Left hindlimb (tissue), 1 donor: Measurements from ENCODE around the gene MLKL.

Experiments used
- DNase-seq: peaks from one replicate; pipeline ENCODE4 v3.0.0-alpha.2; 2018

MLKL gene

GRCh38 chr16:74641969-74642368 is 58.7 kb downstream of the MLKL start:
- DNase-seq = no peak

GRCh38 chr16:74637742-74638453 is 62.8 kb downstream of the MLKL start:
- DNase-seq = no peak

GRCh38 chr16:74635303-74635702 is 65.4 kb downstream of the MLKL start:
- DNase-seq = no peak

GRCh38 chr16:74633686-74634085 is 67.0 kb downstream of the MLKL start:
- DNase-seq = no peak

GRCh38 chr16:74627506-74628220 is 73.0 kb downstream of the MLKL start:
- no peak for DNase-seq

GRCh38 chr16:74626741-74627416 is 73.8 kb downstream of the MLKL start:
- DNase-seq = no peak

- DNase-seq = no peak
Measured at GRCh38 chr16:74625500-74626350, 74.9 kb downstream of the MLKL start.

- DNase-seq = no peak
Measured at GRCh38 chr16:74623839-74624235, 76.8 kb downstream of the MLKL start.

GRCh38 chr16:74623214-74623838 is 77.3 kb downstream of the MLKL start:
- DNase-seq = no peak

GRCh38 chr16:74622005-74622404 is 78.7 kb downstream of the MLKL start:
- DNase-seq = no peak
